H1 (cell line): ENCODE data around the gene E2F2. TPM values are rescaled to one million over a fixed set of nuclear protein-coding genes. Genes with fewer than 3 reads are reported as not detected.

Source experiments
- BACH1 ChIP-seq: IDR thresholded peaks from 2 replicates; pipeline ENCODE4 v1.6.1; 2012; ENCODE audit warnings: low read length, improper control_type of control experiment
- CHD2 ChIP-seq: IDR thresholded peaks from 2 replicates; pipeline ENCODE4 v1.6.1; 2012; ENCODE audit warnings: low read length, improper control_type of control experiment
- EZH2 ChIP-seq: fragments of 200-600 bp; sonication (generic); IDR thresholded peaks from 2 replicates; pipeline ENCODE4 v1.7.1; 2012; ENCODE audit warnings: low read depth, mild to moderate bottlenecking, moderate library complexity, low read length, inconsistent platforms; ENCODE audit not compliant: severe bottlenecking
- HDAC2 ChIP-seq, 2 experiments: fragments of 300-600 bp in 1 of 2; sonication (generic) in 1 of 2; IDR thresholded peaks; 2 replicates each; pipeline ENCODE4 v1.6.1; 2011 to 2012; ENCODE audit warnings: low read depth in 2 of 2, low read length in 2 of 2, mild to moderate bottlenecking in 2 of 2, moderate library complexity in 2 of 2, borderline replicate concordance in 1 of 2, inconsistent platforms in 1 of 2
- JUN ChIP-seq: IDR thresholded peaks from 2 replicates; pipeline ENCODE4 v1.6.1; 2011; ENCODE audit warnings: low read depth, mild to moderate bottlenecking, improper control_type of control experiment, low read length
- JUND ChIP-seq: IDR thresholded peaks from 2 replicates; pipeline ENCODE4 v1.6.1; 2011; ENCODE audit warnings: mild to moderate bottlenecking, improper control_type of control experiment, low read length
- PHF8 ChIP-seq: fragments of 200-600 bp; sonication (generic); conservative IDR thresholded peaks from 2 replicates; pipeline ENCODE4 v1.7.1; 2012; ENCODE audit warnings: low read depth, mild to moderate bottlenecking, inconsistent platforms, low read length, moderate library complexity
- POU5F1 ChIP-seq: IDR thresholded peaks from 2 replicates; pipeline ENCODE4 v1.6.1; 2011; ENCODE audit warnings: low read depth, mild to moderate bottlenecking, low read length, moderate library complexity
- RBBP5 ChIP-seq: IDR thresholded peaks from 2 replicates; pipeline ENCODE4 v1.7.1; 2012; ENCODE audit warnings: low read depth, mild to moderate bottlenecking, inconsistent platforms, low read length, moderate library complexity, borderline replicate concordance
- USF2 ChIP-seq: IDR thresholded peaks from 2 replicates; pipeline ENCODE4 v1.6.1; 2011; ENCODE audit warnings: low read length, improper control_type of control experiment
- YY1 ChIP-seq: IDR thresholded peaks from 2 replicates; pipeline ENCODE4 v1.6.1; 2011; ENCODE audit warnings: low read depth, mild to moderate bottlenecking, low read length
- polyA plus RNA-seq, 7 experiments: library from polyadenylated mRNA; depleted of rRNA in 3 of 7; stranded (reverse) in 5 of 7; unstranded in 2 of 7; fragments of >200 nt in 5 of 7; fragments of 200-250 nt in 2 of 7; gene quantifications; 1 replicate in 5 of 7; 2 replicates in 1 of 7; 4 replicates in 1 of 7; pipeline versions ENCODE4 v1.2.1 to v1.2.3, GENCODE V29; 2011 to 2013; ENCODE audit warnings: missing spikeins in 2 of 7, mixed read lengths in 2 of 7
- total RNA-seq: library from RNA; stranded (reverse); fragmentation: NEBNext Ultra II Directional; extraction: Animal tissue kit (Norgen Biotek cat#: 25700); gene quantifications from 2 replicates; pipeline ENCODE4 v1.2.1, GENCODE V29; 2021

The E2F2 gene
- total and polyA plus RNA-seq, 2 of the 8 experiments (the other 6 are each of a cell fraction or from before 2014, with no cell fraction given) = 1.8 to 7.0 TPM

GRCh38 chr1:23561076-23561812, 30.2 kb upstream of the E2F2 start (continued):
- TF ChIP-seq HDAC2 (IDR thresholded peaks at IDR 0.05; ENCODE audit: borderline replicate concordance in 1 of 2, low read depth in 2 of 2, low read length in 2 of 2) = no peak
- no peak for TF ChIP-seq RBBP5
- no peak for TF ChIP-seq BACH1
- no peak for TF ChIP-seq JUN
- TF ChIP-seq CHD2 = no peak
- no peak for TF ChIP-seq PHF8
- TF ChIP-seq USF2 = no peak
- TF ChIP-seq POU5F1 = no peak
- no peak for TF ChIP-seq JUND
- no peak for TF ChIP-seq EZH2
- no peak for TF ChIP-seq YY1
